HepG2 (cell line): ENCODE data around the gene SUPV3L1. TPM values are rescaled to one million over a fixed set of nuclear protein-coding genes. Genes with fewer than 3 reads are reported as not detected.

ENCODE experiments used
- CHD4 ChIP-seq: fragments of 200-600 bp; sonication (generic); IDR thresholded peaks from 2 replicates; pipeline ENCODE4 v1.7.0; 2017; ENCODE audit warnings: mild to moderate bottlenecking, low read length, borderline replicate concordance
- IRF9 ChIP-seq: sonication (generic); formaldehyde crosslinking; IDR thresholded peaks from 2 replicates; pipeline ENCODE4 v1.8.0; 2022; ENCODE audit warnings: missing genetic modification reagents, mild to moderate bottlenecking, borderline replicate concordance
- RFX3 ChIP-seq: IDR thresholded peaks from 2 replicates; pipeline ENCODE4 v1.6.1; 2016; ENCODE audit warnings: missing biosample characterization, missing genetic modification reagents
- ZBTB10 ChIP-seq: sonication (generic); formaldehyde crosslinking; IDR thresholded peaks from 2 replicates; pipeline ENCODE4 v1.4.0; 2020; ENCODE audit warnings: missing genetic modification reagents, borderline replicate concordance
- ZBTB21 ChIP-seq: sonication (generic); formaldehyde crosslinking; IDR thresholded peaks from 2 replicates; pipeline ENCODE4 v1.4.0; 2020; ENCODE audit warnings: missing genetic modification reagents
- ZNF136 ChIP-seq: sonication (generic); formaldehyde crosslinking; IDR thresholded peaks from 2 replicates; pipeline ENCODE4 v1.8.1; 2022; ENCODE audit warnings: low read depth, mild to moderate bottlenecking, moderate library complexity, missing genetic modification reagents
- ZNF3 ChIP-seq: IDR thresholded peaks from 2 replicates; pipeline ENCODE4 v1.7.0; 2017; ENCODE audit warnings: inconsistent platforms
- ZNF335 ChIP-seq: sonication (generic); formaldehyde crosslinking; IDR thresholded peaks from 2 replicates; pipeline ENCODE4 v1.4.0; 2020; ENCODE audit warnings: missing genetic modification reagents
- ZNF407 ChIP-seq: sonication (generic); formaldehyde crosslinking; IDR thresholded peaks from one replicate; pipeline ENCODE4 v1.5.1; 2020; ENCODE audit warnings: mild to moderate bottlenecking, missing genetic modification reagents; ENCODE audit errors: not compliant biosample characterization
- ZNF431 ChIP-seq: sonication (generic); formaldehyde crosslinking; IDR thresholded peaks from 2 replicates; pipeline ENCODE4 v1.9.0; 2022; ENCODE audit warnings: missing genetic modification reagents, low read depth, mild to moderate bottlenecking, borderline replicate concordance
- ZNF691 ChIP-seq: sonication (generic); formaldehyde crosslinking; IDR thresholded peaks from 2 replicates; pipeline ENCODE4 v1.4.0; 2020; ENCODE audit warnings: missing genetic modification reagents, low read depth, mild to moderate bottlenecking, borderline replicate concordance
- ZNF75D ChIP-seq: sonication (generic); formaldehyde crosslinking; IDR thresholded peaks from 2 replicates; pipeline ENCODE4 v1.8.1; 2023; ENCODE audit warnings: missing genetic modification reagents, mild to moderate bottlenecking, borderline replicate concordance
- ZNF773 ChIP-seq: sonication (generic); formaldehyde crosslinking; IDR thresholded peaks from 2 replicates; pipeline ENCODE4 v1.4.0; 2020; ENCODE audit warnings: missing genetic modification reagents, borderline replicate concordance
- polyA plus RNA-seq, 8 experiments: library from polyadenylated mRNA; depleted of rRNA in 3 of 8; stranded (reverse) in 7 of 8; unstranded in 1 of 8; fragments of >200 nt; fragmentation: Illumina TruSeq in 4 of 8; extraction: Trizol in 4 of 8; gene quantifications; 2 replicates each; pipeline versions ENCODE4 v1.2.1 to v1.2.3, GENCODE V29; 2011 to 2016; ENCODE audit warnings: low read depth in 4 of 8, missing spikeins in 1 of 8, mixed read lengths in 1 of 8; ENCODE audit not compliant: insufficient read depth in 1 of 8
- total RNA-seq, 5 experiments: library from RNA; depleted of rRNA; stranded (reverse); fragments of >200 nt; fragmentation: Illumina TruSeq; extraction: Trizol; gene quantifications; 2 replicates each; pipeline ENCODE4 v1.2.3, GENCODE V29; 2016; ENCODE audit warnings: low read depth in 1 of 5

The SUPV3L1 gene
- total and polyA plus RNA-seq, 2 of the 13 experiments (the other 11 are each of a cell fraction or from before 2014, with no cell fraction given), result 28.8 to 45.7 TPM

GRCh38 chr10:69179089-69179742 is 818 bp upstream of the SUPV3L1 start (continued):
- TF ChIP-seq ZNF407 (CRISPR knock-in tag) (no peak), RFX3 (no peak), ZNF136 (no peak), ZNF3 (CRISPR knock-in tag) (peak; percentile 20; the same call in 1 of the 2 replicates), CHD4 (peak; percentile 75; the same call in 1 of the 2 replicates), ZBTB21 (CRISPR knock-in tag) (peak; percentile 95), ZBTB10 (CRISPR knock-in tag) (no peak), ZNF75D (CRISPR knock-in tag) (no peak), IRF9 (CRISPR knock-in tag) (0 out of 2 replicates have a peak, but pooled peaks have one; percentile 14), ZNF773 (CRISPR knock-in tag) (no peak), ZNF691 (CRISPR knock-in tag) (0 out of 2 replicates have a peak, but pooled peaks have one; percentile 42), ZNF335 (CRISPR knock-in tag) (no peak), ZNF431 (CRISPR knock-in tag) (0 out of 2 replicates have a peak, but pooled peaks have one; percentile 68)
